LNCAP (cell line): Measurements from ENCODE around the gene CAPN14.

ENCODE experiments used
- TF ChIP-seq, protein P1 (sequence below): fragments of 450-650 bp; IDR thresholded peaks from 2 replicates; pipeline ENCODE4 v1.5.1; 2017; ENCODE audit warnings: mild to moderate bottlenecking

Gene CAPN14

DNA sequence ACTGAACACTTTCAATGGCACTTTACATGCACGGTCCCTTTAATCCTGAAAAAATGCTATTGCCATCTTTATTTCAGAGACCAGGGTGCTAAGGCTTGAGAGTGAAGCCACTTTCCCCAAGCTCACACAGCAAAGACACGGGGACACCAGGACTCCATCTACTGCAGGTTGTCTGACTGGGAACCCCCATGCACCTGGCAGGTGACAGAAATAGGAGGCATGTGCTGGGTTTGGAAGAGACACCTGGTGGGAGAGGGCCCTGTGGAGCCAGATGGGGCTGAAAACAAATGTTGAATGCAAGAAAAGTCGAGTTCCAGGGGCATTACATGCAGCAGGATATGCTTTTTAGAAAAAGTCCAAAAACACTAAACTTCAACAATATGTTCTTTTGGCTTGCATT, 11.4 kb upstream of the CAPN14 start:
- TF ChIP-seq, protein P1, sequence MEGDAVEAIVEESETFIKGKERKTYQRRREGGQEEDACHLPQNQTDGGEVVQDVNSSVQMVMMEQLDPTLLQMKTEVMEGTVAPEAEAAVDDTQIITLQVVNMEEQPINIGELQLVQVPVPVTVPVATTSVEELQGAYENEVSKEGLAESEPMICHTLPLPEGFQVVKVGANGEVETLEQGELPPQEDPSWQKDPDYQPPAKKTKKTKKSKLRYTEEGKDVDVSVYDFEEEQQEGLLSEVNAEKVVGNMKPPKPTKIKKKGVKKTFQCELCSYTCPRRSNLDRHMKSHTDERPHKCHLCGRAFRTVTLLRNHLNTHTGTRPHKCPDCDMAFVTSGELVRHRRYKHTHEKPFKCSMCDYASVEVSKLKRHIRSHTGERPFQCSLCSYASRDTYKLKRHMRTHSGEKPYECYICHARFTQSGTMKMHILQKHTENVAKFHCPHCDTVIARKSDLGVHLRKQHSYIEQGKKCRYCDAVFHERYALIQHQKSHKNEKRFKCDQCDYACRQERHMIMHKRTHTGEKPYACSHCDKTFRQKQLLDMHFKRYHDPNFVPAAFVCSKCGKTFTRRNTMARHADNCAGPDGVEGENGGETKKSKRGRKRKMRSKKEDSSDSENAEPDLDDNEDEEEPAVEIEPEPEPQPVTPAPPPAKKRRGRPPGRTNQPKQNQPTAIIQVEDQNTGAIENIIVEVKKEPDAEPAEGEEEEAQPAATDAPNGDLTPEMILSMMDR = no peak

DNA sequence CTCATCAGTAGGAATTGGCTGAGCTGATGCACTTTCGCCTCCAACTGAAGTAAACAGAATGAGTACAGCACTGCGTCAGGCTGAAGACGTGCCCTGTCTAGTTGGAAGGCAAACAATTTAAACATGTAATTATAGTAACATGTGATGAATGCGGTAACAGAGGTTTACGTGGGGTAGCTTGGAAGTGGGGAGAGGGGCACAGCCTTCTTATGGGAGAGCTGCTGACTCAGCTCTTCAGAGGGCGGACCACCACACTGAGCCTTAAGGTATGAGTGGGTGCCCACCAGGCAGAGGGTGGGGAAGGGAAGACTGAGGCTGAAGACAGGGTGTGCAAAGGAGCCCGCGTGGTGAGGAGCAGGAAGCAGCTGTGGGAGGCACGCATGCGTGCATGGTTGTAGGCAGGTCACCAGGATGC, 10.4 kb upstream of the CAPN14 start:
- TF ChIP-seq, protein P1 = no peak

DNA sequence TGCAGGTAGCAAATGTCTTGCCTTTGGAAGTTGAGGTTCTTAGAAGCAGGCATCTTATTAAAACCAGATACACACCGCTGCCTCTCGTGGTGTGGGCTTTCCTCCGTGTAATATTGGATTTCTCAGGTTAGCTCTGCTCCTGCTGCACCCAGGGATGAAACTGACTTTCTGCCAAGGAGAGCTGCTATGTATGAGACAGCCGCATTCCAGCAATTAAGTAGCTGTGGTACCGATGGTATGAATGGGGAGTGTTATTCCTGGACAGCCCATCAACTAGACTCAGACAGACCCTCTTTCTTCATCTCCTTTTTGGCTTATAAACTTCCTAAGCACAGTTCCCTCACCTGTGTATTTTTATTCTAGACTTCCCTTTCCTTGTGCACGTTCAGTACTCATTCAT, 9.8 kb upstream of the CAPN14 start:
- TF ChIP-seq, protein P1 = no peak

GRCh38 chr2:31226266-31226665, 9.0 kb upstream of the CAPN14 start:
- TF ChIP-seq, protein P1 = no peak

DNA sequence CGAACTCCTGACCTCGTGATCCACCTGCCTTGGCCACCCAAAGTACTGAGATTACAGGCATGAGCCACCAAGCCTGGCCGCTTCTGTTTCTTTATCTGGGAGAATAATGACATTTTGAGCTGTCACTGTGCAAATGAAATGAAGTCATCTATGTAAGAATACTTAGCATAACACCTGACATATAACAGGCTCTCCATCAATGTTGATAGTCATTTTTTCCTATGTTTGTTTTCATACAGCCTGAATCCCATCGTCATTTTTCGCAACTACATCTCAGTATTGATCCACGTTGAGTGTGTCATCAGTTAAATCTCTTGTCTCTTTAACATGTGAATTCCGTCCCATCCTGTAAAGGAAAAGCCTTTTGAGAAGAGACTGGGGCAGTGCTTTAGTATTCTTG, 6.4 kb upstream of the CAPN14 start:
- TF ChIP-seq, protein P1 = no peak

DNA sequence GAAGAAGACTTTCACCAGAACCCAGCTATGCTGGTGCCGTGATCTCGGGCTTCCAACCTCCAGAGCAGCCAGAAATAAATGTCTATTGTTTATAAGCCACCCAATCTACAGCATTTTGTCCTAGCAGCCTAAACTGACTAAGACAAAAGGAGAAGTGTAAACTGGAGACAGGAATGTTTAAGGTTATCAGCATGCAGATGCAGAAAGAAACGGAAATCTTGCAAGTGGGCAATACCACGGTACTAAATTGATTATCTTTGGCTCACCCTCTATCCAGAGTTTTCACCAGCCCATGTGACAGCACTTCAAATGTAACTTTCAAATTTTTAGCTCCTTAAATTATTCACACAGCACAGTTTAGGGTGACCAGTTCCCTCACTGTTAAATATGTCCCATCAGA, 5.7 kb upstream of the CAPN14 start:
- TF ChIP-seq, protein P1 = no peak

DNA sequence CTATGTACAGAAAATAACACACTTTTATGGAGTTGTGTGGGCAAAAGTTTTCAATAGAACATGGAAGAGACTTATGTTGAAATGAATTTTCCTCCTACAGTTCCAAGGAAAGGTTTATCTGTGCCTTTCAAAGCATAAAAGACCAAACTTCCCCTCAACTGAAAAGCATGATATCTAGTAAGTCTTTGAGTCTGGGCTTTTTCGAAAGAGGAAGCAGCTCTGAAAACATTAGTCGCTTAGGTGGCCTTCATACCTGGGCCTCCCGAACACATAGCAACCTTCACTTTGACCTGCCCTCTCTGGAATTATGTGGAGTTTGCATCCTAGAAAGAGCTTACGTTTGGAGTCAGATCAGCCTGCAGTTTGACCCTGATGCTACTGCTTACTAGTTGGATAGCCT, 4.8 kb upstream of the CAPN14 start:
- TF ChIP-seq, protein P1 = no peak

- TF ChIP-seq, protein P1 = no peak
These were observed 4.2 kb upstream of the CAPN14 start for GRCh38 chr2:31221544-31221943.
